NCI-H2196 treated with DMSO at 0.1 percent for 48 hours (cell line): ENCODE data around the gene DCXR.
A peak's percentile ranks its signal among the peaks of the same experiment; 100 is the strongest.

ENCODE experiments used
- DNase-seq: peaks from one replicate; lab custom pipeline; 2025; ENCODE audit not compliant: unreplicated experiment; lab: John Stamatoyannopoulos, UW

DCXR gene

DNA sequence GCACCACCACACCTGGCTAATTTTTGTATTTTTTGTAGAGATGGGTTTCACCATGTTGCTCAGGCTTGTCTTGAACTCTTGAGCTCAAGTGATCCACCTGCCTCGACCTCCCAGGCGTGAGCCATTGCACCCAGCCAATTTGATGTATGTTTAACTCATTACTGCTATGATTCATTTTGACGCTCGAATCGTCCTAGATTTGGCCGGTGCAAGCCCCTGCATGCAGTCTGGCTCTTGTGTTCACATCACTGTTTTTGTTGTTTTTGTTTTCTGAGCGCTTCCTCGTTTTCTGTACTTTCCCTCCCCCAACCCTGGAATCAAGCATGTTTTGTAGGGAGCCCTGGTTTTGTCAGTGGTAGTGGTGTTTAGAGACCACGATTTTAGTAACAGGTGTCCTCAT lies 35.9 kb upstream of the DCXR start:
- DNase-seq: no peak

DNA sequence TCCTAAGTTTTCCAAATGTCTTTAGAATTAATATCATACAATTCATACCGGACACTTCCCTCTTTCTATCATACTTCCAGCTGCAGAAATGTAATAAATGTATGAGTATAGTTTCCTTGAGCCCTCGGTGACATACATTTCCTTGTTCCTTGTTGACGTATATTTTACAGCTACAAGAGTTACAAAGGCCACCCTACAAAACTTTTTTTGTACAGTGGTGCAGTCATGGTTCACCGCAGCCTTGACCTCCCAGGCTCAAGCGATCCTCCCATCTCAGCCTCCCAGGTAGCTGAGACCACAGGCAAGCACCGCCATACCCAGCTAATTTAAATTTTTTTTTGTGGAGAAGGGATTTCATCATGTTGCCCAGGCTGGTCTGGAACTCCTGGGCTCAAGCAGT lies 35.3 kb upstream of the DCXR start:
- no peak for DNase-seq

DNA sequence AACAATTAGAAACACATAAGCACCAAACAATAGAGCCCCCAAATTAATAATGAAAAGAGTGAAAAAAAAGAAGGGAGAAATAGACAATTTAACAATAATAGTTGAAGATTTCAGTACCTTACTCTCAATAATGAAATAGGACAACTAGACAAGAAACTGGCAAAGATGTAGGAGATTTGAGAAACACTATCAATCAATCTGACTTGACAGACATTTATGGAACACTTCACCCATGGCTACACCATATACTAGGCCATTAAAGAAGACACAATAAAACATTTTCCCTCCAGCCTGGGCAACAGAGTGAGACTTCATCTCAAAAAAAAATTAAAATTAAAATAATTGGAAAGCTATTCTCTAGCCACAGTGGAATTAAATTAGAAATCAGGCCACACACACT lies 33.1 kb upstream of the DCXR start:
- DNase-seq: no peak

DNA sequence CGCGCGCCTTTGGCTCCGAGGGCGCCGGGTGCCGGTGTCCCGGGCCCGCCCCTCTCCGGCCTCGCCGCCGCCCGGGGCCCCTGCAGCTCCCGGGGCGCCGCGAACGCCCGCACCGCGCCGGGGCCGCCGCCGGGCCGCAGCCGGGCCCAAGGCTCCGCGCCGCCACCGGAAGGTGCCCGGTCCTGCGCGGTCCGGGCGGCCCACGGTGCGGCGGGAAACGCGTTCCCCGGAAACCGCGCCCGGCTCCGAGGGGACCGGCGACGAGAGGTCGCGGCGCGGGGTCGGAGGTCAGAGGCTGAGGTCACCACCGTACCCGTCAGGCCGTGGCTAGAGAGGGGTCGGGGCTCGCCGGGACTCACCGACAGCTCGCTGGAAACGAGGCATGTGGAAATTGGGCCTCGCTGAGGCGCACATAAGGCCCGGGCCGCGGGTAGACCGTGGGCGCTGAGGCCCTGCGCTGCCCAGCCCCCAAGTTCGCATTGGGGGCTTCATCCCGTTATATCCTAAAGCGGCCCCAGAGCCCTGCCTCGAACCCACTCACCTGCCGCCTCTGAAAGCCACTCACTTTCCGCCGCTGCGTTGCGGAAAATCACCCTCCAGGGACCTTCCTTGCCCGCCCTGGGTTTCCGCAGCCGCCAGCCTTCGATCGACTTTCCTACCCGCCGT lies 28.3 kb upstream of the DCXR start, which contains the start of gene DUS1L:
DUS1L (minus strand) TSS at position 167 of the 666 bp plus-strand sequence. CDS start 745 bp downstream, outside the sequence.
- DNase-seq: peak; percentile 23

DNA sequence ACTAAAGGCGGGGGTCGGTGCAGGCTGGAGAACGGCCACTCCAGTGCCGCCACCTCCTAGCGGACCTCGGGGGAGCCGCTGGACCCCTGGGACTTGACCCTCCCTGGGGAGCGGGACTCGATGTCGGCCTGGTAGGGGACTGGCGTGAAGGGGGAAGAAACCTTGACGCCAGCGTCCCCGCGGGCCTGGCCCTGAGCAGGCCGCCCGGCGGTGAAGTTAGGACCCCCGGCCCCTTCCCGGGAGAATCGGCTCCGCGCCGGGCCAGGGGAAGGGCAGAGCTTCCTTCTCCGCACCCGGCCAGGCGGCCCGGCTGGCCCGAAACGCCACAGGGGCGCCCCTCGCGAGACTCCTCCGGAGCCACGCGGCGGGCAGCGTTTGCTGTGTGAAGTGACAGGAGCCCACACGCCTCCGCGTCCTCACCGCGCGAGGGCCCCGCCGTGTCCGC lies 27.7 kb upstream of the DCXR start:
- DNase-seq: no peak

DNA sequence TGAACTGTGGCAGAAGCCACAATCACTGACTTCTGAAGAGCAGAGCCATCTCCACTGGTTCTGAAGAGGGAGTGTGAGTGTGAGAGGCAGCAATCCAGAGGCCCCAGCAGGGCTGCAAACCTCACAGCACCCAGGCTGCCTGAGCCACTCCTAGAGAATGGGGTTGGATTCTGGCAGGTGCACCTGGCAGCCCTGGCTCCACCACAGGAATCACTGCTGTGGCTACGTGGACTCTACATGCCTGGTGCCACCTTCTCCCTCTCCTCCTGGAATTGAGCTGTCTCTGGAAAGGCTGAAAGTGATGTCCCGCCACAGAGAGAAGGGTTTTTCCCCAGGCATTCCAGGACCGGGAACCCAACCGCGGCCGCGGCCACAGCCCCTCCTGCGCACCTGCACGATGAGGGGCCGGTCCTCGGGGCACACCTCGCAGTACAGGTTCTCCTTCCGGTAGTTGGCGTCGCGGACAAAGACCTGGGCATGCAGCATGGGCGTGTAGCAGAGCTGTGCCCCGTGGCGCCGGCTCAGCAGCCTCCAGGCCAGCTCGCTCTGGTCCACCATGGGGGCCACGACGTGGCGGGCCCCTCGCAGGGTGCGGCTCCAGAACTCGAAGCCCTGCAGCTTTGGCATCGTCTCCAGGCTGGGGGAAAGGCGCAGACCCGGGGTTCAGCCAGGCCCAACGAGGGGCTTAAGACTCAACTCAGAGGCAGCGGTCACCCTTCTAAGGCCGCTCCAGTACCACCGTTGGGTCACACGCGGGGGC lies 27.1 kb upstream of the DCXR start:
- peak; percentile 42 for DNase-seq

DNA sequence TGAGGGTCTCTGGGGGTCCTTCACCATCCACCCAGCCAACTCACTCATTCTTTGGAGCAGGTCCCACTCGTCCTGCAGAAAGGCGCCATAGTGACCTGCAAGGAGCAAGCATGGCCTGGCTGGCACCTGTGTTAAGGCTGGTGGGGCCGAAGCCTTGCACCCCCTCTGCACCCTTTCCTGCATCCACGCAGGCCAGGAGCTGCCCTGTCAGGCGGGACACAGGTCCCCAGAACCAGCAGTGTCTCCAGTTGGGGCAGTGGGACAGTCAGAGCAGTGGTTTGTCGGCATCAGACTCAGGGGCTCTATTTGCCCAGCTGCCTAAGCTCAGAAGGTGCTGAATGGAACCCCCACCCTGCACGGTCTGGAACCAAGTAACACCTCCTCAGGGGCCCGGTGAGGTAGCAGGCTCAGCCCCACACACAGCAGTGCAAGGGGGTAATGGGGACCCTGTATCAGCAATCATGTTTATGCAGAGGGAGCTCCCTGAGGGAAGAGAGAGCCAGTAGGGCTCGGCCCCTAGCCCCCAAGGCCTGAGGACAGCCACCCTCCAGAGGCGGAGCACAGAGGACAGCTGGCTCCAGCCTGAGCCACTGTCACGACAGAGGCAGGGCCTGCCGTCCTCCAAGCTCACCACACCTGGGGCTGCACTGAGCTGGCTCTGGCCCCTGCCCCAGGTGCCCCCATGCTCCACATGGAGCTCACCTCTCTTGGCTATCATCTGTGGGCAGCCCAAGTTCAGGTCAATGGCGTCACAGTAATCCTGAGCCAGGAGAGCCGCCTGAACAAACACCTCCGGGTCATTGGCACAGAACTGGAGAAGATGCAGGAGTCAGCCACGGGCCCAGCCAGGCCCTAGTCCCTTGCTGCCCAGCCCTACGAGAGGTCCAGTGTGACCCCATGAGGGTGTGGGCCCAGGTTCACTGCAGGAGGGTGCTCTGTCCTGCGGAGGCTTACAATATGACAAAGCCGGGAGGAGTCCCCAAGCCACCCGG lies 26.2 kb upstream of the DCXR start:
- DNase-seq: no peak

DNA sequence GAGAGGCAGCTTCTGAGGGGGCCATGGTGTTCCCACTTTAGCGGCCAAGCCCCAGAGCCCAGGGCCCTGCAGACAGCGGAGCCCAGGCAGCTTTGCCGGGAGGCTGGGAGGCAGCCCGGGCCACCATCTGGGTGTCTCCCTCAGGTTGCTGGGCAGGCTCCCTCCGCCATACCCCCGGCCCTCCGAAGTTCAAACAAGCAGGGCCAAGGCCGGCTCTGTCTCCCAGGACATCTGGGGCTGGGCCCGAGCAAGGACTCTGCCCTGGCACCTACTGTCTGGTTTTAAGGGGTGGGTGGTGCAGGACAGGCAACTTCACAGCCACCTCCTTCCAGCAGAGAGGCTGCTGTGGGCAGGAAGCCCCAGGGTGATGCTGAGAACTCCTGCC lies 25.5 kb upstream of the DCXR start:
- DNase-seq: no peak

DNA sequence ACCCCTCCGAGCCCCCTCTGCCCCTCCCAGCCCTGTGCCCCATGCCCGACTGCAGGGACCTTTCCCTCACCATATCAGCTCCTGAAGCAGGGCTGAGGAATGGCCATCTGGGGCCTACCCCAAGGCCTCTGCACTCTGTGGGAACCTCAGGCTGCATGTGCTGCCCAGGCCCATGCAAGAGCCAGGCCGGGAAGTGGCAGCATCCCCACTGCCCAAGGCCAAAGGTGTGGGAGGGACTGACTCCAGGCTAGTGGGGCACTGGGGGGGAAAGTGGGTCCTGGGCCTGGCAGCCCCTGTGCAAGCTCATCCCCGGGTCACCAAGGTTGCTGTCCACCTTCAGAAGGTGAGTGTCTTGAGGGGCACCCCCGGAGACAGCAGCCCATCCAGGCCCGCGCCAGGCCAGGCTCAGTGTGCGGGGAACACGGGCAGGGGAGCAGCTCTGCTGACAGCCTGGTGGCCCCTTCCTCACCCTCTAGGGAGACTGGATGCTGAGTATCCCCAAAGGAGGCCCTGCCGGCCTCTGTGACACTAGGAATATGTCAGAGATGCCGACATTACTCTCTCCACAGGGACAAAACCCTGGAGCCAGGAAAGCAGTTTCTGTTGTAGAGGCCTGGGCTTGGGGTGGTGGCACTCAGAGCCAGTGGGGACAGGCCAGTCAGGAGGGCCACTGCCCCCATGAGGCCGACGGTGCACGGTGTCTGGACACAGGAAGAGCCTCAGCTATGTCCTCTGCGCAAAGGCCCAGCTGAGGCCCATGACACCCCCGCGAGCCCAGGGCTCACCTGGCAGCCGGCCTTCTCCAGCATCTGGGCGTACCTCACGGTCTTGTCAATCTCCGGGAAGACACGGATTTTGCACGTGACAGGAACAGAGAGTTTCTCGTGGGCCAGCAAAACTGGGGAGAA lies 24.8 kb upstream of the DCXR start:
- DNase-seq: no peak

DNA sequence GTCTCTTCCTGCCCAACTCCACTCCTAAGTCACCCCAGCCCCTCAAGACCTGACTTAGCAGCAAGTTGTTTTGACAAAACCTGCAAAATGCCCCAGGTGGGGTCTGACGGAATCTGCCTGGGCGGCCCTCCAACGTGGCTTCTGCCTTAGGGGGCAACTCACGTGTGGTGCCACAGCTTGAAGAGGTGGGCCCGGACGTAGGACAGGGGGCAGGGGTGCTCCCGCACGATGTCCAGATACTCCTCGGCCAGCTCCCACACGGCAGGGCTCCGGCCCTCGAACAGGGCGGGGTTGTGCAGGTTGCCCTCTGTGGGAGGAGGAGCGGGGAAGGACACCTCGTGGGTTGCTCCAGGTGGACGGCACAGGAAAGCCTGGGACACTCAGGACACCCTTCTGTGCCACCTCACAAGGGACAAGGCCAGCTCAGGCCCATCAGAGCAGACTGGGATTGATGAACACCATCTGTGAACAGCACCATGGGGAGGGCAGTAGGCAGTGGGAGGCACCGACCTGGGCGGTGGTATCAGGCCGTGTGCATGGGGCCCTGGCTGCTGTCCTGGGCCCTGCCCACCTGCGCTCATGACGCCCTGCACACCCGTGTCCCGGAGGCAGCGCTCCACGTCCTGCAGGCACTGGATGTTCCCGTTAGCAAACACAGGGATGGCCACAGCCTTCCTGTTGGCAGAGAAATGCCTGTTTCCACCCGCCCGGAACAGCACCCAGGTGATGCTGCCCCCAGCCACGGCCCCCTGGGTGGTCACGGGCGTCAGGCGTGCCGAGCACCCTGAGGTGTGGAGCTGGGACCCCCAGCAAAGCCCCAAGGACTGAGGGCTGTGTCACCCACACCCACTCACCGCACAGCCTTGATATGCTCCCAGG lies 23.8 kb upstream of the DCXR start:
- no peak for DNase-seq

DNA sequence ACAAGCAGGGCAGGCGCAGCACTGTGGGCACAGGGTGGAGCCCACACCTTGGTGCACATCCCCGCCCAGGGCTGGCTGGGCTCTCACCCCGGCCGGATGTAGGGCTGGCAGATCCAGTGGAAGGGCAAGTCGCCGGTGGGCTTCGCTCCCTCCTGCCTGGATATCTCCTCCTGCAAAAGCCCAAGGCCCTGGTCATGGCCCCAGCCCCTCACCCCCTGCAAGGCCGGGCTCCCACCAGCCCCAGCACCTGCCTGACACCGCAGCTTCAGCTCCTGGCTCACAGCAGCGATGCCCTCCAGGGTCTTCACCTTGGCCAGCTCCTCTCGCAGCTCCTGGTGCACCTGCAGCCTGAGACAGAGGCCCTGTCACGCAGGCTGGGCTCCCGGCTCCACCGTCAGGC lies 23.1 kb upstream of the DCXR start:
- DNase-seq: no peak

DNA sequence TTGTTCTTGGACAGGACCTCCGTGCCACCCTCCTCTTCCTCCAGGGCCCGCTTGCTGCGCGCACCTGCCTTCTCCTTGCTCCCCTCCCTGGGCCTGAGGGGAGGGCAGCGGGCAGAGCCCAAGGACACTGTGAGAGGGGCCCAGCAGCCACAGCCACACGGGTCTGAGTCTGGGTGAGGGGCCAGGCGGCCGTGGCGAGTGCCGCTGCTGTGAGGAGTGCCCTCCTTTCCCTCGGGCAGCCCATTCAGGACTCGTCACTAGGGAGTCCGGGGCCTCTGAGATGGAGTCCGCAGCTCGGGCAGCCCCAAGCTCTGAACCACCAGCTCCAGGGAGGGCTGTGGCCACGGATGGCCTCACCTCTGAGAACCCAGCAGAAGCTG lies 22.5 kb upstream of the DCXR start:
- DNase-seq: no peak

DNA sequence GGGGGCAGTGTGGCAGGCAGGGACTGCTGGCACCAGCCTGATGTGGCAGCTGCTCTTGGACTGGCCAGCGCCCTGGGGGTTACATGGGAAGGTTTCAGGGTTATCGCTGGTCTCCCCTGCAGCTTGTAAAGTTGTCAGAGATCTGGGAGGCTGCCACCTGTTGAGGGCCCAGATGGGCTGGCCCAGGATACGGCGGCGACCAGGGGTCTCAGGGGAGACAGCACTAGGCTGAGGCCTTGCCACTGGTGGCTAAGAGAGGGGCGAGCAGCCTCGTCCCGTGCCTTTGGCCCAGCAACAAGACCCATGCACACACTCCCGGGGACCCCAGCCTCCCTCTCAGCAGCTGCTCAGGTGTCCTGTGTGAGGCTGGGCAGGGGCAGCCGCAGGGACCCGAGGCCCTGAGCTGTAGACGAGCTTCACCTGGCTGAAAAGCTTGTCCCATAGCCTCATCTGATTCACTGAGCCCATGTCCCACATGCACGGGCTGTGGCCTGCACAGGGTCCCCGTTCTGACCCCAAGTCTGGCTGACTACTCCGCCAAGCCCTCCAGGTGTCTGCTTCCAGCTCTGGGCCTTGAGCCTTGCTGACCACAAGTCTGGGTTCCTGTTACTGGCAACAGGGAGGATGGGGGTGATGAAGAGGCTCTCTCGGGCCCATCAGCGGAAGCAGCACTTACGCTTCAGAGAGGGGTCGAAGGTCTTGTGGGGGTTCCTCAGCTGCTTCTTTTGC lies 21.9 kb upstream of the DCXR start:
- no peak for DNase-seq

DNA sequence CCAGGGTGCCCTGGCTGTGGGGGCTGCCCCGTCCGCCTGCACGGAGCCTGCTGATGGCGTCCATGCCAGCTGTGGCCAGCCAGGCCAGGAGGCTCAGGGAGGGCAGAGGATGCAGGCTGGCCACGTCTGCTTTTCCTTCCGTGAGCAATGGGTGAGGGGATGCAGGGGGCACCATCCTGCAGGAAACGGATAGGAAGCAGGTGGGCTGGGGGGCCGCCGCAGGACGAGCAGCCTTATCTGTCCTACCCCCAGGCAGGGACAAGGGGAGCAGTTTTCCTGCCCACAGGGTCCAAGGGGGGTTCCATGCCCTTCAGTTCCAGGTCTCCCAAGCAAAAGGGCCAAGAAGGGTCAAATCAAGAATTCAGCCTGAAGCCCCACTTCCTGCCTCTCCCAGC lies 21.4 kb upstream of the DCXR start:
- no peak for DNase-seq

DNA sequence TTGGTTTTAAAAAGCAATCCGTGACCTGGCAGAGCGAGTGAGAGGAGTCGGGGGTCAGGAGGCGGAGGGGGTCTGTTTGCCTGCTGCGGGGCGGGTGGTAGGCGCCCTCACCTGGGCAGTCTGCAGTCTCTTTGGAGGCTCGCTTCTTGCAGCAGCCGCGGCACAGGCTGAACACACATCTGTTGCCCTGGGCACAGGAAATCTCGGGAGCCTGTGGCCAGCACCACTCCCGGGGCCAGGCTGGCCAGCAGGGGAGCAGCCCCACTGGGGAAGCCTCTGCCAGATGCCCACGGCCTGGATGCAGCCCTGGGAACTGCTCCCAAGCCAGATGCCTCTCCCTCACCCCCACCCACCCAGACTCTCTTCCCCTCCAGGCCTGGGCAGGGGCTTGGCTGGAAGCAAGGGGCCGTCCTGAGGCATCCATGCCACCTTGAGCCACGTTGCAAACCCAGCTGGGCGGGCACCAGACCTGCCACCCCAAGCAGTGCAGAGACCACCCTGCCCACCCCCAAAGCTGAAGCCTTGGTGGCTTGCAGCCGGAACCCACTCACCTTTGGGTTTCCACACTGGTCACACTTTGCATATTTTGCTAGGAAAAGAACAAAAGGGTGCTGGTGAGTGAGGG lies 20.8 kb upstream of the DCXR start:
- no peak for DNase-seq

DNA sequence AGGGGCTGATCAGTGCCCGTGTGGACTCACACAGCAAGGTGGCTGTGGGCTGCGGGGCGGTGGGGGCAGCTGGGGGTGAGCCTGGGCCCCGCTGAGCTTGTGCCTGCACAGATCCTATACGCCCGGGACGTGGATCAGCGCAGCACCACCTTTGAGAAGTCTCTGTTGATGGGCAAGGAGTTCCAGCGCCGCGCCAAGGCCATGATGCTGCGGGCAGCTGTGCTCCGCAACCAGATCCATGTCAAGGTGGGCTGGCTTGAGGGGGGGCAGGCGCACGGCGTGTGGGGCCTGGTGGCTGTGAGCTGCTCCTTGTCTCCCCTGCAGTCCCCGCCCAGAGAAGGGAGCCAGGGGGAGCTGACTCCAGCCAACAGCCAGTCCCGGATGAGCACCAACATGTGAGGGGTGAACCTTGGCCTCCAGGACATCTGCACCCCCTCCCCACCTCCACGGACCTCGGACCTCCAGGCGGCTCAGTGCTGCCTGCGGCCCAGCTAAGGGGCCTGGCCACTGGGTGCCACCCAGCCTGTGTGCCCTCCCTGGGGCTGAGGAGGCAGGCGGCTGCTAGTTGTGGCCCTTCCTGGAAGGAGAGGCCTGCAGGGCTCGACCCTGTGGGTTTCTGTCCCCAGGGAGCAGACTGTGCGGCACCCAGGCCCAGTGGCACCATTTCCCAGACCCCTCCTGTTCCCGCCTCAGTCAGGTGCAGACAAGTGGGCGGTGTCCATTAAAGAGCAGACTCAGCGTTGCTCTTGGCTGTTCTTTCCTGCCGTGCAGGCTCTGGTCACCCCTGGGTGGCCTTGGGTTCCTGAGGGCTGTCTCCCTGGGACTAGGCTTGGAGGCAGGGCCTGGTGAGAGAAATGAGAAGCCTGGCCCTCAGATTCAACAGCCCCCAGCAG lies 19.5 kb upstream of the DCXR start:
- no peak for DNase-seq

DNA sequence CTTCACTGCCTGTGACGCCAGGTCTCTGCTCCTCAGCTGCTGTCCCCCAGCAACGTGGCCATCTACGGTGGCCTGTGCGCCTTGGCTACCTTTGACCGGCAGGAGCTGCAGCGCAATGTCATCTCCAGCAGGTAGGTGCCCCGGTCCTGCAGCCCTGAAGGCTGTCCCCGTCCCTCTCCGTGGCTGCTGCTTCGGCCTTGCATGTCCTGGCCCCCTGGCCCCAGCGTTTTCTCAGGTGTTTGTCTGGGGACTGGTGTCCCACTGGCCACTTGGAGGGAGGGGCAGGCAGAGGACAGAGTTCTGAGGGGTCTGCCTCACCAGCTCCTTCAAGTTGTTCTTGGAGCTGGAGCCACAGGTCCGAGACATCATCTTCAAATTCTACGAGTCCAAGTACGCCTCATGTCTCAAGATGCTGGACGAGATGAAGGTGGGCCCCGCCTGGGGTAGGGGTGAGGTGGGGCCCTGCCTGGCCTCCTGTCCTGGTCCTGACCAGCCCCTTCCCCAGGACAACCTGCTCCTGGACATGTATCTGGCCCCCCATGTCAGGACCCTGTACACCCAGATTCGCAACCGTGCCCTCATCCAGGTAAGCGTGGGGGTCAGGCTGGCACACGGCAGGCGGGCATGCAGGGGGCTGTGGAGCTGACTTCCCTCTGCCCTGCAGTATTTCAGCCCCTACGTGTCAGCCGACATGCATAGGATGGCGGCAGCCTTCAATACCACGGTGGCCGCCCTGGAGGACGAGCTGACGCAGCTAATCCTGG lies 18.6 kb upstream of the DCXR start:
- DNase-seq: no peak
